Kasumi-1 (cell line): ENCODE data around the gene SLC1A3.
A peak's percentile ranks its signal among the peaks of the same experiment; 100 is the strongest.

ENCODE experiments used
- DNase-seq, 2 experiments: peaks; one replicate each; lab custom pipeline; 2025; lab: John Stamatoyannopoulos, UW

The SLC1A3 gene

GRCh38 chr5:36599986-36600779, 6.2 kb upstream of the SLC1A3 start:
- no peak for DNase-seq

GRCh38 chr5:36600917-36601527, 5.4 kb upstream of the SLC1A3 start:
- DNase-seq: no peak

GRCh38 chr5:36602704-36603321, 3.6 kb upstream of the SLC1A3 start:
- DNase-seq: peak in 1 of 2 experiments; percentile 4

GRCh38 chr5:36605241-36605640, 1.2 kb upstream of the SLC1A3 start:
- DNase-seq: no peak

GRCh38 chr5:36606036-36606427, 374 bp upstream of the SLC1A3 start:
- no peak for DNase-seq

- DNase-seq: peak in 1 of 2 experiments; percentile 27
Measured at GRCh38 chr5:36607114-36607571, 737 bp downstream of the SLC1A3 start.

GRCh38 chr5:36607838-36608783, 1.7 kb downstream of the SLC1A3 start:
- no peak for DNase-seq

- DNase-seq: no peak
Measured at GRCh38 chr5:36610621-36611020, 4.2 kb downstream of the SLC1A3 start.

- peak; percentile 19 to 22 for DNase-seq
Measured at GRCh38 chr5:36611520-36612274, 5.3 kb downstream of the SLC1A3 start.

GRCh38 chr5:36613241-36613640, 6.8 kb downstream of the SLC1A3 start:
- no peak for DNase-seq

GRCh38 chr5:36613771-36614656, 7.6 kb downstream of the SLC1A3 start:
- no peak for DNase-seq

GRCh38 chr5:36614657-36615308, 8.4 kb downstream of the SLC1A3 start:
- no peak for DNase-seq

GRCh38 chr5:36619012-36619635, 12.7 kb downstream of the SLC1A3 start:
- no peak for DNase-seq

GRCh38 chr5:36621985-36622384, 15.6 kb downstream of the SLC1A3 start:
- no peak for DNase-seq

GRCh38 chr5:36623832-36624231, 17.4 kb downstream of the SLC1A3 start:
- DNase-seq: no peak

GRCh38 chr5:36624277-36624676, 17.9 kb downstream of the SLC1A3 start:
- DNase-seq: no peak

GRCh38 chr5:36628695-36629094, 22.3 kb downstream of the SLC1A3 start:
- DNase-seq: no peak

- DNase-seq: no peak
Measured at GRCh38 chr5:36629729-36630128, 23.3 kb downstream of the SLC1A3 start.
